Pancreas (tissue), 10 donors: ENCODE measurements around the gene ZFP57. TPM values are rescaled to one million over a fixed set of nuclear protein-coding genes. Genes with fewer than 3 reads are reported as not detected.

Source experiments
- ATAC-seq, 4 donors: fragments of 200-7000 bp; cut with Tn5 transposase; one replicate each; pipeline versions ENCODE4 v1.8.0 to v1.9.1; 2020; ENCODE audit warnings: mild to moderate bottlenecking in 4 of 4, moderate library complexity in 4 of 4
- DNase-seq, 6 donors: peaks; one replicate each; pipeline ENCODE4 v3.0.0-alpha.2; 2020
- FAIRE-seq: peaks from 2 replicates; lab custom pipeline; 2012; peaks lifted over from hg19 to GRCh38; lab: Jason Lieb, UNC
- H3K27ac ChIP-seq, 4 donors: fragments of 200-600 bp; sonication (generic); 1 replicate in 3 of 4; 2 replicates in 1 of 4; pipeline versions ENCODE4 v1.5.0 to v1.8.0; 2020
- H3K27me3 ChIP-seq, 4 donors: fragments of 200-600 bp; one replicate each; pipeline ENCODE4 v1.8.0; 2021
- H3K36me3 ChIP-seq, 3 donors: fragments of 200-600 bp; sonication (generic) in 1 of 3; one replicate each; pipeline versions ENCODE4 v1.5.0 to v1.8.0; 2020 to 2021
- H3K4me1 ChIP-seq, 3 donors: fragments of 200-600 bp; one replicate each; pipeline ENCODE4 v1.8.0; 2021
- H3K4me3 ChIP-seq, 4 donors: fragments of 200-600 bp; sonication (generic) in 2 of 4; one replicate each; pipeline versions ENCODE4 v1.5.0 to v1.8.0; 2020 to 2021
- H3K9me3 ChIP-seq, 4 donors: fragments of 200-600 bp; one replicate each; pipeline ENCODE4 v1.8.0; 2021
- WGBS, 2 donors: extraction: QIAGEN DNeasy Blood & Tissue Kit; methylation state at CpG; one replicate each; pipeline ENCODE4 v1.1.7; 2013; 5-methylcytosine and 5-hydroxymethylcytosine counted together
- intact Hi-C, 3 donors: fragments of 100-400 bp; cut with DNase I; formaldehyde crosslinking; loops; one replicate each; pipeline versions ENCODE4 v1.11.1 to v1.14.2; 2022
- polyA plus RNA-seq, 2 donors: library from polyadenylated mRNA; stranded (reverse); fragments of 200-250 nt; gene quantifications; one replicate each; pipeline ENCODE4 v1.2.3, GENCODE V29; 2013
- total RNA-seq, 6 donors: library from RNA; stranded (reverse); fragmentation: NEBNext Ultra II Directional in 4 of 6; extraction: Animal tissue kit (Norgen Biotek cat#: 25700) in 4 of 6; gene quantifications; one replicate each; pipeline versions ENCODE4 v1.2.1 to v1.2.4, GENCODE V29; 2021 to 2023
- TF ChIP-seq, protein P1 (sequence below), 4 donors: fragments of 200-600 bp; sonication (generic) in 3 of 4; IDR thresholded peaks; one replicate each; pipeline versions ENCODE4 v1.5.0 to v1.8.0; 2021; ENCODE audit warnings: antibody characterized with exemption in 4 of 4
- donor health status: healthy with polysubstance abuse.
- donor health status: DM: no; HTN: no; CAD: no; lungs with moderate emphysema.
- donor health status: DM: no; HTN: no; CAD: no.
- donor health status: control.
- donor health status: control.
- donor health status: Bipolar disorder and iron deficiency.
- donor health status: DM: yes; HTN: yes; CAD: no.
- donor health status: DM: no; HTN: no; CAD: no.
- donor health status: DM: no; HTN: no; CAD: no.
- donor health status: DM: yes; HTN: yes; CAD: no.

The ZFP57 gene
- total and polyA plus RNA-seq, 8 donors: 0.09 to 1.1 (median 0.12) TPM; not detected in 5

GRCh38 chr6:29724937-29725869, 44.3 kb upstream of the ZFP57 start:
- FAIRE-seq (no peak), DNase-seq (no peak), ATAC-seq (no peak)
- no peaks in the 10 kb centered on the region for H3K36me3 ChIP-seq
- H3K9me3 ChIP-seq: no peaks in the 10 kb centered on the region
- no peak overlapping the region for H3K27ac ChIP-seq
- no peaks in the 10 kb centered on the region for H3K27me3 ChIP-seq
- TF ChIP-seq, protein P1, sequence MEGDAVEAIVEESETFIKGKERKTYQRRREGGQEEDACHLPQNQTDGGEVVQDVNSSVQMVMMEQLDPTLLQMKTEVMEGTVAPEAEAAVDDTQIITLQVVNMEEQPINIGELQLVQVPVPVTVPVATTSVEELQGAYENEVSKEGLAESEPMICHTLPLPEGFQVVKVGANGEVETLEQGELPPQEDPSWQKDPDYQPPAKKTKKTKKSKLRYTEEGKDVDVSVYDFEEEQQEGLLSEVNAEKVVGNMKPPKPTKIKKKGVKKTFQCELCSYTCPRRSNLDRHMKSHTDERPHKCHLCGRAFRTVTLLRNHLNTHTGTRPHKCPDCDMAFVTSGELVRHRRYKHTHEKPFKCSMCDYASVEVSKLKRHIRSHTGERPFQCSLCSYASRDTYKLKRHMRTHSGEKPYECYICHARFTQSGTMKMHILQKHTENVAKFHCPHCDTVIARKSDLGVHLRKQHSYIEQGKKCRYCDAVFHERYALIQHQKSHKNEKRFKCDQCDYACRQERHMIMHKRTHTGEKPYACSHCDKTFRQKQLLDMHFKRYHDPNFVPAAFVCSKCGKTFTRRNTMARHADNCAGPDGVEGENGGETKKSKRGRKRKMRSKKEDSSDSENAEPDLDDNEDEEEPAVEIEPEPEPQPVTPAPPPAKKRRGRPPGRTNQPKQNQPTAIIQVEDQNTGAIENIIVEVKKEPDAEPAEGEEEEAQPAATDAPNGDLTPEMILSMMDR (IDR thresholded peaks at IDR 0.05): no peak
- intact Hi-C loops: no loop called here
- H3K4me3 ChIP-seq: peak overlapping the region in 1 of 4 donors; percentile 79
- 80 to 85% methylated on average over 11 of the region's 11 CpGs for WGBS, 2 donors
- no peaks in the 10 kb centered on the region for H3K4me1 ChIP-seq

- no peak for FAIRE-seq
- no peaks in the 10 kb centered on the region for H3K4me1 ChIP-seq
- H3K4me3 ChIP-seq: peak overlapping the region; percentile 64 to 79 (median 74)
- H3K36me3 ChIP-seq: no peaks in the 10 kb centered on the region
- peak in 4 of 6 donors; percentile 35 to 75 (median 61) for DNase-seq
- intact Hi-C loops: no loop called here
- H3K27me3 ChIP-seq: no peaks in the 10 kb centered on the region
- TF ChIP-seq, protein P1 (IDR thresholded peaks at IDR 0.05): no peak
- peak; percentile 57 to 78 (median 70) for ATAC-seq
- no peaks in the 10 kb centered on the region for H3K9me3 ChIP-seq
- 7 to 8% methylated on average over 74 to 76 of the region's 76 CpGs for WGBS, 2 donors
- H3K27ac ChIP-seq: peak overlapping the region in 3 of 4 donors; percentile 13 to 70 (median 55)
These were observed 43.0 kb upstream of the ZFP57 start for GRCh38 chr6:29723666-29724588.

DNA sequence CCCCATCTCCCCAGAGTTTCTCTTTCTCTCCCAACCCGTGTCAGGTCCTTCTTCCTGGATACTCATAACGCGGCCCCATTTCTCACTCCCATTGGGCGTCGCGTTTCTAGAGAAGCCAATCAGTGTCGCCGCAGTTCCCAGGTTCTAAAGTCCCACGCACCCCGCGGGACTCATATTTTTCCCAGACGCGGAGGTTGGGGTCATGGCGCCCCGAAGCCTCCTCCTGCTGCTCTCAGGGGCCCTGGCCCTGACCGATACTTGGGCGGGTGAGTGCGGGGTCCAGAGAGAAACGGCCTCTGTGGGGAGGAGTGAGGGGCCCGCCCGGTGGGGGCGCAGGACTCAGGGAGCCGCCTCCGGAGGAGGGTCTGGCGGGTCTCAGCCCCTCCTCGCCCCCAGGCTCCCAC, 42.3 kb upstream of the ZFP57 start, which contains the start of gene HLA-F:
Gene HLA-F, plus strand, starts transcription at position 173 of the 404 bp plus-strand sequence. Its CDS starts 30 bp downstream, at position 203.
- H3K4me1 ChIP-seq: no peaks in the 10 kb centered on the region
- FAIRE-seq (peak; percentile 73), ATAC-seq (peak; percentile 95 to 99 (median 96)), DNase-seq (peak; percentile 52 to 84 (median 76))
- TF ChIP-seq, protein P1 (IDR thresholded peaks at IDR 0.05): no peak
- H3K27me3 ChIP-seq: no peaks in the 10 kb centered on the region
- H3K9me3 ChIP-seq: no peaks in the 10 kb centered on the region
- peak within 1 kb of the TSS; percentile 64 to 79 (median 74) for H3K4me3 ChIP-seq
- H3K27ac ChIP-seq: peak within 1 kb of the TSS in 3 of 4 donors; percentile 13 to 70 (median 55)
- 0 to 1% methylated on average over 26 of the region's 26 CpGs for WGBS, 2 donors
- no peaks in the 10 kb centered on the region for H3K36me3 ChIP-seq
- intact Hi-C loops: no loop called here

DNA sequence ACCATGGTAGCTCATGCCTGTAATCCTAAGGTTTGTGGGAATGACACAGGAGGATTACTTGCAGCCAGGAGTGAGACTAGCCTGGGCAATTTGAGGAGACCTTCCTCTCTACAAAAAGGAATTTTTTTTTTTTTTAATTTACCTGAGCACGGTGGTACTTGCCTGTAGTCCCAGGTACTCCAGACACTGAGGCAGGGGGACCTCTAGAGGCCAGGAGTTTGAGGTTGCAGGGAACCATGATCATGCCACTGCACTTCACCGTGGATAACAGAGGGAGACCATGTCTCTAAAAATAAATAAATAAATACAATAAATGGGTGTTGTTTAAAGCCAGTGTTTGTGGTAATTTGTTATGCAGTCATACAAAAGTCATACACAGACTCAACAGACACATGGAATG, 39.9 kb upstream of the ZFP57 start:
- Histone ChIP-seq H3K27ac (no peak overlapping the region), H3K4me1 (no peaks in the 10 kb centered on the region), H3K36me3 (no peaks in the 10 kb centered on the region), H3K27me3 (no peaks in the 10 kb centered on the region), H3K9me3 (no peaks in the 10 kb centered on the region), H3K4me3 (no peak overlapping the region)
- intact Hi-C loops: no loop called here
- WGBS, 2 donors: 15 to 28% methylated on average over 2 of the region's 2 CpGs
- no peak for FAIRE-seq
- no peak for ATAC-seq
- TF ChIP-seq, protein P1 (IDR thresholded peaks at IDR 0.05): no peak
- DNase-seq: no peak
